RWPE2 (cell line): Measurements from ENCODE around the gene RAB3D.

Source experiments
- ATAC-seq: fragments of 200-7000 bp; cut with Tn5 transposase; 3 replicates; pipeline ENCODE4 v1.9.1; 2021; ENCODE audit warnings: low read depth
- DNase-seq: peaks from one replicate; pipeline ENCODE4 v3.0.0-alpha.2; 2020; ENCODE audit warnings: low spot score
- H3K27ac ChIP-seq: fragments of 450-650 bp; 2 replicates; pipeline ENCODE4 v1.5.1; 2017; ENCODE audit warnings: mild to moderate bottlenecking; ENCODE audit not compliant: poor library complexity, severe bottlenecking
- H3K27me3 ChIP-seq: fragments of 250-450 bp; sonication (Bioruptor Pico); 2 replicates; pipeline ENCODE4 v1.5.1; 2021; ENCODE audit warnings: mild to moderate bottlenecking, moderate library complexity; ENCODE audit not compliant: insufficient read depth, poor library complexity, severe bottlenecking
- H3K36me3 ChIP-seq: fragments of 250-450 bp; sonication (Bioruptor Pico); 2 replicates; pipeline ENCODE4 v1.5.1; 2020; ENCODE audit warnings: low read depth, mild to moderate bottlenecking, moderate library complexity
- H3K4me1 ChIP-seq: fragments of 250-450 bp; sonication (Bioruptor Pico); 2 replicates; pipeline ENCODE4 v1.5.1; 2021; ENCODE audit warnings: mild to moderate bottlenecking, moderate library complexity; ENCODE audit not compliant: insufficient read depth, poor library complexity, severe bottlenecking
- H3K4me3 ChIP-seq: fragments of 250-450 bp; sonication (Bioruptor Pico); 2 replicates; pipeline ENCODE4 v1.5.1; 2021; ENCODE audit warnings: mild to moderate bottlenecking, moderate library complexity; ENCODE audit not compliant: severe bottlenecking
- H3K9me3 ChIP-seq: fragments of 250-450 bp; sonication (Bioruptor Pico); 2 replicates; pipeline ENCODE4 v1.5.1; 2021; ENCODE audit warnings: mild to moderate bottlenecking, moderate library complexity; ENCODE audit not compliant: severe bottlenecking
- CTCF ChIP-seq: fragments of 450-650 bp; IDR thresholded peaks from one replicate; pipeline ENCODE4 v1.5.1; 2017; ENCODE audit warnings: mild to moderate bottlenecking, moderate library complexity; ENCODE audit not compliant: poor library complexity, severe bottlenecking

The RAB3D gene

GRCh38 chr19:11304936-11305335 lies 34.5 kb downstream of the RAB3D start:
- H3K27me3 ChIP-seq = no peaks in the 10 kb centered on the region
- no peaks in the 10 kb centered on the region for H3K4me1 ChIP-seq
- no peak overlapping the region for H3K4me3 ChIP-seq
- ATAC-seq (no peak), DNase-seq (no peak)
- H3K36me3 ChIP-seq = no peaks in the 10 kb centered on the region
- H3K9me3 ChIP-seq = no peaks in the 10 kb centered on the region
- no peak for TF ChIP-seq CTCF
- H3K27ac ChIP-seq = no peak overlapping the region

GRCh38 chr19:11300811-11301120 lies 38.7 kb downstream of the RAB3D start:
- Histone ChIP-seq H3K36me3 (no peaks in the 10 kb centered on the region), H3K4me3 (no peak overlapping the region), H3K9me3 (no peaks in the 10 kb centered on the region), H3K4me1 (no peaks in the 10 kb centered on the region), H3K27me3 (no peaks in the 10 kb centered on the region), H3K27ac (no peak overlapping the region)
- no peak for DNase-seq
- no peak for TF ChIP-seq CTCF
- ATAC-seq = no peak

DNA sequence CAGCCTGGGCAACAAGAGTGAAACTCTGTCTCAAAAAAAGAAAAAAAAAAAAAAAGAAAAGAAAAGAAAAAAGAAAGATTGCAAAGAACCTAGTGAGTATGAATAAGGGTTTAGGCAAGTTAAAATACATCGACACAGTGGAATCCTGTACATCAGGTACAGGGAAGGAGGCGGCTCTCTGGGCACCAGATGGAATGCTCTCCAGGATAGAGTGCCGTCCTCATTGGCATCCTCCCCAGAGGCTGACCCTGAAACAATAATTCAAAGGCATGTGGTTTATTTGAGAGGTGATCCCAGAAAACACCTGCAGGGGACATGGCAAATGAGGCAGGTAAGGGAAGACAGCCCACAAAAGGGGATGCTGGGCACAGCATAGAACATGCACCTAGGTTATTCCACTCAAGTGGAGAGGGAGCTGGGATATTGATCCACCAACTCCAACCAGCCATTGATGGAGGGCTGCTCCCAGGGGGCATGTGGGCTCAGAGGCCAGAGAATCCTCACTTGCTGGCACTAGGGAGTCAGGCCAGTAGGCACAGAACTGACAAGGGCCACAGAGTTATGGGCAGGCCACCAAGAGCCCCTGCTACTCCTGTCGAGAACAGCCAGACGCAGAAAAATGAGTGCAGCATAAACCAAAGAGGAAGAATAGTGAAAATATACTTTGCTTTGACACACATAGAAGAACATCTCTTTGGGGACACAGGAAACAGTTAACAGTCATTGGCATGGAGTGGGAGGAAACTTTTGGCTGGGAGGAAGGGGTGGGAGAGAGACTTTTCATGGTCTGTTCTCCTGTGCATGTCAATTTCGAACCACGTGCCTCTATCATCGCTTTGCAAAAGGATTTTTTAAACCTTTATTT lies 39.3 kb downstream of the RAB3D start:
- Histone ChIP-seq H3K9me3 (no peaks in the 10 kb centered on the region), H3K36me3 (no peaks in the 10 kb centered on the region), H3K4me1 (no peaks in the 10 kb centered on the region), H3K27ac (no peak overlapping the region), H3K27me3 (no peaks in the 10 kb centered on the region), H3K4me3 (no peak overlapping the region)
- ATAC-seq = no peak
- DNase-seq = no peak
- no peak for TF ChIP-seq CTCF

DNA sequence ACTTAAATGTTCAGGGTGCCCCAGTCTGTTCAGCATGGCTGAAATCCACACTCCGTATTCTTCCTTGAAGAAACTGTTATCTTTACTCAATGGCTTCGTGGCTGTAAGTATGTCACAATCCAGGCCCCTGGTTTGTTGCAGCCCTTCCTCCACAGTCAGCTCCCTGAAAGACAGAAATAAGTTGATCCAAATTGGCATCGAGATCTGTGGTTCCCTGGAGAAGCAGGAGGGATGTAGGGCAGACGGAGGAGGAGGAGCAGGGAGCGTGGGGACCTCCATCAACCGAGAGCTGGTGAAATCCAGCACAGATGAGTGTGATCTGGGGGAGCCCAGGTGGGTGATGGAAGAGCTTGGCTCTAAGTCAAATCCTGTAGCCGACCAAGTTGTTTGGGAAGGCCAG lies 43.2 kb downstream of the RAB3D start:
- H3K36me3 ChIP-seq = no peaks in the 10 kb centered on the region
- no peak for DNase-seq
- H3K4me1 ChIP-seq = no peaks in the 10 kb centered on the region
- no peaks in the 10 kb centered on the region for H3K9me3 ChIP-seq
- TF ChIP-seq CTCF = no peak
- H3K27ac ChIP-seq = no peak overlapping the region
- H3K27me3 ChIP-seq = no peaks in the 10 kb centered on the region
- H3K4me3 ChIP-seq = no peak overlapping the region
- ATAC-seq = no peak

DNA sequence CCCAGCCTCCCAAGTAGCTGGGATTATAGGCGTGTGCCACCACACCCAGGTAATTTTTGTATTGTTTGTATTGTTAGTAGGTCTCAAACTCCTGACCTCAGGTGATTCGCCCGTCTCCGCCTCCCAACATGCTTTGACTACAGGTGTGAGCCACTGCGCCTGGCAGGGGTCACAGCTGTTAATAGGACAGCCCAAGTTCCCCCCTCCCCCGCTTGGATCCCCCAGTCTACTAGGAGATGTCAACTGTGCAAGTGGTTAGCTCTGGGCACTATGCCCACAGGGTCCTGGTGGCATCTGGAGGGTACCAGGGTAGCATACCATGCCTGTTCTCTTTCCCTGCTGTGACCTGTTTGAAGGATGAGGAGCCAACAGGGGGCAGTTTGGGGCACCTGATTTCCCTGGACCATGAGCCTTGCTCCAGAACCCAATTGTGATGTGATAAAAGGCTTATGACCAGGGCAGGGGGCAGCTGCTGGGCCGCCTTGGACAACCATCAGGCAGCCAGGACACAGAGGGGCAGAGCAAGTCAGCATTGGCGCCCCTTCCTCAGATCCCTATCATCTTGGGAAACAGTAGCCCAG lies 43.7 kb downstream of the RAB3D start, which contains the start of gene TSPAN16:
TSS of gene TSPAN16 (plus strand) at position 496 of the 581 bp plus-strand sequence. CDS start 138 bp downstream, outside the sequence.
- no peak within 1 kb of the TSS for H3K27ac ChIP-seq
- no peaks in the 10 kb centered on the region for H3K27me3 ChIP-seq
- no peak within 1 kb of the TSS for H3K4me3 ChIP-seq
- no peaks in the 10 kb centered on the region for H3K4me1 ChIP-seq
- H3K9me3 ChIP-seq = no peaks in the 10 kb centered on the region
- ATAC-seq (no peak), DNase-seq (no peak)
- no peak for TF ChIP-seq CTCF
- H3K36me3 ChIP-seq = no peaks in the 10 kb centered on the region
